ENCODE results near the gene TRIM4.
"Not testable (repeated sequence)": the region's sequence is repeated elsewhere in the genome, so short reads cannot be mapped to it uniquely, and the experiment has no call there.

TRIM4 gene

GRCh38 chr7:99897322-99898022 is 21.9 kb downstream of the TRIM4 start:
- no peaks in the 10 kb centered on the region; the same call in 1 of the 2 replicates for H3K36me3 ChIP-seq (replicated peaks; ENCODE audit: insufficient read depth, low read length)
- H2AFZ ChIP-seq (ENCODE audit: low read length) = no peak overlapping the region
- no peak overlapping the region for H3K27ac ChIP-seq (ENCODE audit: low read length)
- H3F3A ChIP-seq (ENCODE audit: insufficient read depth, low read length) = no peaks in the 10 kb centered on the region
- no peak overlapping the region for H3K9ac ChIP-seq (ENCODE audit: low read length)
- no peaks in the 10 kb centered on the region for H3K79me2 ChIP-seq (ENCODE audit: low read length)
- H3K4me2 ChIP-seq (ENCODE audit: low read depth, low read length) = no peak overlapping the region
- TF ChIP-seq EZH2 (optimal IDR thresholded peaks at IDR 0.05; ENCODE audit: low read depth, low read length) (no peak), CTCF (IDR thresholded peaks at IDR 0.05; ENCODE audit: low read length) (no peak), EZH2phosphoT487 (IDR thresholded peaks at IDR 0.05; ENCODE audit: low read length) (no peak)
- H3K9me2 ChIP-seq (replicated peaks; ENCODE audit: insufficient read depth, low read length) = no peaks in the 10 kb centered on the region
- H4K20me1 ChIP-seq (ENCODE audit: insufficient read depth, low read length) = no peaks in the 10 kb centered on the region
- no peaks in the 10 kb centered on the region for H3K4me1 ChIP-seq (ENCODE audit: low read length)
- no peak overlapping the region for H3K4me3 ChIP-seq (ENCODE audit: low read length)
- H3K9me3 ChIP-seq (replicated peaks; ENCODE audit: insufficient read depth, low read length) = no peaks in the 10 kb centered on the region
- DNase-seq = no peak
- H3K27me3 ChIP-seq (replicated peaks; ENCODE audit: insufficient read depth, low read length) = no peaks in the 10 kb centered on the region

- H2AFZ ChIP-seq (ENCODE audit: low read length) = no peak overlapping the region
- TF ChIP-seq EZH2 (optimal IDR thresholded peaks at IDR 0.05; ENCODE audit: low read depth, low read length) (no peak), CTCF (IDR thresholded peaks at IDR 0.05; ENCODE audit: low read length) (no peak), EZH2phosphoT487 (IDR thresholded peaks at IDR 0.05; ENCODE audit: low read length) (no peak)
- no peaks in the 10 kb centered on the region for H3F3A ChIP-seq (ENCODE audit: insufficient read depth, low read length)
- H3K79me2 ChIP-seq (ENCODE audit: low read length) = no peaks in the 10 kb centered on the region
- H3K9ac ChIP-seq (ENCODE audit: low read length) = no peak overlapping the region
- no peak overlapping the region for H3K27ac ChIP-seq (ENCODE audit: low read length)
- no peak for DNase-seq
- H3K27me3 ChIP-seq (replicated peaks; ENCODE audit: insufficient read depth, low read length) = no peaks in the 10 kb centered on the region
- no peaks in the 10 kb centered on the region for H3K4me1 ChIP-seq (ENCODE audit: low read length)
- H3K9me3 ChIP-seq (replicated peaks; ENCODE audit: insufficient read depth, low read length) = no peaks in the 10 kb centered on the region
- H4K20me1 ChIP-seq (ENCODE audit: insufficient read depth, low read length) = no peaks in the 10 kb centered on the region
- H3K36me3 ChIP-seq (replicated peaks; ENCODE audit: insufficient read depth, low read length) = no peaks in the 10 kb centered on the region
- no peak overlapping the region for H3K4me2 ChIP-seq (ENCODE audit: low read depth, low read length)
- no peaks in the 10 kb centered on the region for H3K9me2 ChIP-seq (replicated peaks; ENCODE audit: insufficient read depth, low read length)
- no peak overlapping the region for H3K4me3 ChIP-seq (ENCODE audit: low read length)
Measured at GRCh38 chr7:99894738-99895137, 24.6 kb downstream of the TRIM4 start.

- H3K4me3 ChIP-seq (ENCODE audit: low read length) = no peak overlapping the region
- H4K20me1 ChIP-seq (ENCODE audit: insufficient read depth, low read length) = no peaks in the 10 kb centered on the region
- no peak overlapping the region for H3K27ac ChIP-seq (ENCODE audit: low read length)
- no peaks in the 10 kb centered on the region for H3K27me3 ChIP-seq (replicated peaks; ENCODE audit: insufficient read depth, low read length)
- no peak overlapping the region for H3K4me2 ChIP-seq (ENCODE audit: low read depth, low read length)
- H3K36me3 ChIP-seq (replicated peaks; ENCODE audit: insufficient read depth, low read length) = no peaks in the 10 kb centered on the region
- no peak for DNase-seq
- no peaks in the 10 kb centered on the region for H3F3A ChIP-seq (ENCODE audit: insufficient read depth, low read length)
- no peaks in the 10 kb centered on the region for H3K79me2 ChIP-seq (ENCODE audit: low read length)
- H3K9me2 ChIP-seq (replicated peaks; ENCODE audit: insufficient read depth, low read length) = no peaks in the 10 kb centered on the region
- TF ChIP-seq EZH2phosphoT487 (IDR thresholded peaks at IDR 0.05; ENCODE audit: low read length) (no peak), EZH2 (optimal IDR thresholded peaks at IDR 0.05; ENCODE audit: low read depth, low read length) (no peak), CTCF (IDR thresholded peaks at IDR 0.05; ENCODE audit: low read length) (no peak)
- no peak overlapping the region for H2AFZ ChIP-seq (ENCODE audit: low read length)
- H3K9ac ChIP-seq (ENCODE audit: low read length) = no peak overlapping the region
- H3K9me3 ChIP-seq (replicated peaks; ENCODE audit: insufficient read depth, low read length) = no peaks in the 10 kb centered on the region
- H3K4me1 ChIP-seq (ENCODE audit: low read length) = no peaks in the 10 kb centered on the region
Measured at GRCh38 chr7:99893280-99893679, 26.1 kb downstream of the TRIM4 start.

- H3K27me3 ChIP-seq (replicated peaks; ENCODE audit: insufficient read depth, low read length); H3K79me2 ChIP-seq (ENCODE audit: low read length); H3K9me2 ChIP-seq (replicated peaks; ENCODE audit: insufficient read depth, low read length); H3K9ac ChIP-seq (ENCODE audit: low read length); H3K9me3 ChIP-seq (replicated peaks; ENCODE audit: insufficient read depth, low read length); H3K4me1 ChIP-seq (ENCODE audit: low read length); H3K36me3 ChIP-seq (replicated peaks; ENCODE audit: insufficient read depth, low read length); H3K4me2 ChIP-seq (ENCODE audit: low read depth, low read length); H3K27ac ChIP-seq (ENCODE audit: low read length); H3K4me3 ChIP-seq (ENCODE audit: low read length); H4K20me1 ChIP-seq (ENCODE audit: insufficient read depth, low read length); H2AFZ ChIP-seq (ENCODE audit: low read length); DNase-seq; H3F3A ChIP-seq (ENCODE audit: insufficient read depth, low read length): not testable (repeated sequence)
Measured at GRCh38 chr7:99890348-99890747, 29.0 kb downstream of the TRIM4 start.

GRCh38 chr7:99888366-99888765 is 31.0 kb downstream of the TRIM4 start:
- H3K4me2 ChIP-seq (ENCODE audit: low read depth, low read length) = not testable (repeated sequence)

More at GRCh38 chr7:99888366-99888765, 31.0 kb downstream of the TRIM4 start:
- not testable (repeated sequence) for H3K9ac ChIP-seq (ENCODE audit: low read length); H3K4me3 ChIP-seq (ENCODE audit: low read length); H3K9me3 ChIP-seq (replicated peaks; ENCODE audit: insufficient read depth, low read length); H3K9me2 ChIP-seq (replicated peaks; ENCODE audit: insufficient read depth, low read length); H3F3A ChIP-seq (ENCODE audit: insufficient read depth, low read length); DNase-seq; H3K27ac ChIP-seq (ENCODE audit: low read length); H3K4me1 ChIP-seq (ENCODE audit: low read length); H4K20me1 ChIP-seq (ENCODE audit: insufficient read depth, low read length); H3K27me3 ChIP-seq (replicated peaks; ENCODE audit: insufficient read depth, low read length); H3K36me3 ChIP-seq (replicated peaks; ENCODE audit: insufficient read depth, low read length); H2AFZ ChIP-seq (ENCODE audit: low read length); H3K79me2 ChIP-seq (ENCODE audit: low read length)

All from MM.1S (cell line).